ENCODE data around the gene CYP27B1. TPM values are rescaled to one million over a fixed set of nuclear protein-coding genes. Genes with fewer than 3 reads are reported as not detected.
A peak's percentile ranks its signal among the peaks of the same experiment; 100 is the strongest.

CYP27B1 gene
- total RNA-seq, 1 experiment from 2014 or later: 1.8 TPM

DNA sequence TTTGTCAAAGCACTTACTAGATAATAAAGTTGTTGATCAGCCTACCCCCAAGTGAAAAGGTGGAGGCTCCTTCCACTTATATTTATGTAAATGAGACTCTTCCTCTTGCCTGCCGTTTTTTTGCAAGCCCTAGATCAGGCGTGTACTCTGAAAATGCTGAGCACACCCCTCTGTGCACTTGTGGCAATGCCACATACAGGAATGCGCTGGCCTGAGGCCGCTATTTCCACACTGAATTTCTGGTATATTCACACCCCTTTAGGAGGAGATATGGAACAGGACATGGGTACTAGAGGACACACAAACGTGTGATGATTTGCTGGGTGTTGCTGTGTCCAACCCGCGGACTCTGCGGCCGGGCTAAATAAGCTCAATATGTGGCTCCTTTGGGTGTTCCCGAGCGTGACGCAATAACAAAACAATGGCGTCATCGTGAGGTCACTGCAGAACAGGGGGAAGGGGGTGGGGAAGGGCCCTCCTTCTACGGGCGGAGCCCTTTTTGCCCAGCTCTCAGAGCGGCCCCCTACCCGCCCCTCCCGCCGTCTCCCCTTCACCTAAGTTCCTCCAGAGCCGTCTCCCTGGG, 22.6 kb downstream of the CYP27B1 start:
- peaks cover 54% of the 10 kb centered on the region for H3K36me3 Mint-ChIP-seq (ENCODE audit: insufficient read depth, unreplicated experiment)
- TF ChIP-seq CTCF (IDR thresholded peaks at IDR 0.05; ENCODE audit: unreplicated experiment): no peak
- H3K4me1 Mint-ChIP-seq (ENCODE audit: low read depth, unreplicated experiment): peaks cover 38% of the 10 kb centered on the region
- no peaks in the 10 kb centered on the region for H3K9me3 Mint-ChIP-seq (ENCODE audit: low read depth, unreplicated experiment)
- DNase-seq: peak; percentile 76
- intact Hi-C loops (cut with micrococcal nuclease; ENCODE audit: unreplicated experiment): no loop called here
- BruUV-seq (replicated peaks): TSS peak; percentile 4
- H3K27me3 Mint-ChIP-seq (ENCODE audit: unreplicated experiment): peaks cover 33% of the 10 kb centered on the region
- H3K27ac Mint-ChIP-seq (ENCODE audit: unreplicated experiment): peak overlapping the region; percentile 99
- CTCF ChIA-PET: interaction anchor here (0.8 to 1.8 kb wide), 6 partner anchors 9 to 161 kb away, joined by 3 to 8 read pairs (median 4); no protein-coding TSS in a partner anchor
- peak overlapping the region; percentile 93 for H3K4me3 Mint-ChIP-seq (ENCODE audit: low read depth, unreplicated experiment)

DNA sequence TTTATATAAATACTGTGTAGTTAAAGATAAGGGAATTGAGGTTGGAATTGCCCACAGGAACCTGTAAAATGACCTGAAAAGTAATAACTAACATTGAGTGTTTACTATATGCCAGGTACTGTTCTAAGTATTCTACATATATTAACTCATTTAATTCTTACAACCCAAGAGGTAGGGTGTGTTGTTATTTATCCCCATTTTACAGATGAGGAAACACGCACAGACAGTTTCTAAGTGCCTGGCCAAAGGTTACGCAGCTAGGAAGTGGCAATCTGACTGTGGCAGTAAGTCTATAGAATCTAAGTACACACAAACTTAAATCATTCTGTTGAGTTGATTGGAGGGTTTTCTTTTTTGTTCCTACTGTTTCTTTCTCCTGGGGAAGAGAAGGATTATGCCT, 23.1 kb downstream of the CYP27B1 start:
- Mint-ChIP-seq H3K4me3 (ENCODE audit: low read depth, unreplicated experiment) (peak overlapping the region; percentile 93), H3K27me3 (ENCODE audit: unreplicated experiment) (peaks cover 38% of the 10 kb centered on the region), H3K36me3 (ENCODE audit: insufficient read depth, unreplicated experiment) (peaks cover 49% of the 10 kb centered on the region), H3K9me3 (ENCODE audit: low read depth, unreplicated experiment) (no peaks in the 10 kb centered on the region), H3K27ac (ENCODE audit: unreplicated experiment) (peak overlapping the region; percentile 99), H3K4me1 (ENCODE audit: low read depth, unreplicated experiment) (peaks cover 41% of the 10 kb centered on the region)
- CTCF ChIA-PET: interaction anchor here (1.5 to 1.8 kb wide), 2 partner anchors 9 to 13 kb away, joined by 5 to 8 read pairs; no protein-coding TSS in a partner anchor
- intact Hi-C loops (cut with micrococcal nuclease; ENCODE audit: unreplicated experiment): no loop called here
- no peak for TF ChIP-seq CTCF (IDR thresholded peaks at IDR 0.05; ENCODE audit: unreplicated experiment)
- BruUV-seq (replicated peaks): no TSS peak
- DNase-seq: no peak

DNA sequence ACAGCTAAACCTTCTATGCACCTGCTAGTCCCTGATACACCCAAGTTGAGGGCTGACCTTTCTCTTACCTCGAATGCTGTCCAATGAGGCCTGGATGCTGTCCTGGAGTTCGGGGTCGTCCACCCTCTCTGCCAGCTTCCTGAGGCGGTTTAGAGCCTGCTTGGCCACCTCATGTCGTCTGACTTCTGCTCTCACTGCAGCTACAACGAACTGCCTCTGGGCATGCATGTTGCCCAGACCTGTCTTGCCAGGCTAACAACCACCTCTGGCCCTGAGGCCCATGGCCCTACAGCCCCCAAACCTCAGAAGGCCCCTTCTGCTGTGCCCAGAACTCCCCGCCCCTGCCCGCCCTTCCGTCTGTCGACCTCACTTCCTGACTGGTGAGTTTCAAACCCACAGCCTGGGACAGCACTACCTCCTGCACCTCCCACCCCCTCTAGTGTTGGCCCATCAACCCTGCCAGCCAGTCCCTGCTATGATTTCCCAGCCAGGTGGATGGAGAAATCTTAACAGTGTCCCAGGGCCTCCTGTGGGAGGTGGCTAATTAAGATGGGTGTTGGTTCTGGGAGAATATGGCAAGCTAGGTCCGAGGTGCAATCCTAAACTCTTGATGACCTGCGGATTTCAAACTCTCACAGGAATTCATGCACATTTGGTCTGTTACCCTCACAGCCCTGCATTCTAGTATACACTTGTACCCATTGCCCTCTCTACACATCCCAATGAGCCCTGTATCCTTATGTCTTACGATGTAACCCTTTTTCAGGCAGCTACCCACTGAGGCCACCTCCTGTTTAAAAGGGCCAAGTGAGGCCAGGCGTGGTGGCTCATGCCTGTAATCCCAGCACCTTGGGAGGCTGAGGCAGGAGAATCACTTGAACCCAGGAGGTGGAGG, 24.8 kb downstream of the CYP27B1 start:
- Mint-ChIP-seq H3K4me1 (ENCODE audit: low read depth, unreplicated experiment) (peaks cover 41% of the 10 kb centered on the region), H3K9me3 (ENCODE audit: low read depth, unreplicated experiment) (no peaks in the 10 kb centered on the region), H3K36me3 (ENCODE audit: insufficient read depth, unreplicated experiment) (peaks cover 32% of the 10 kb centered on the region), H3K4me3 (ENCODE audit: low read depth, unreplicated experiment) (no peak overlapping the region), H3K27ac (ENCODE audit: unreplicated experiment) (no peak overlapping the region), H3K27me3 (ENCODE audit: unreplicated experiment) (peaks cover 46% of the 10 kb centered on the region)
- TF ChIP-seq CTCF (IDR thresholded peaks at IDR 0.05; ENCODE audit: unreplicated experiment): no peak
- DNase-seq: no peak
- BruUV-seq (replicated peaks): no TSS peak
- CTCF ChIA-PET: interaction anchor here (0.6 kb wide), 1 partner anchor 19 kb away, joined by 3 read pairs; no protein-coding TSS in a partner anchor
- intact Hi-C loops (cut with micrococcal nuclease; ENCODE audit: unreplicated experiment): no loop called here

GRCh38 chr12:57741413-57741789, 25.5 kb downstream of the CYP27B1 start:
- peaks cover 25% of the 10 kb centered on the region for H3K36me3 Mint-ChIP-seq (ENCODE audit: insufficient read depth, unreplicated experiment)
- intact Hi-C loops (cut with micrococcal nuclease; ENCODE audit: unreplicated experiment): no loop called here
- H3K9me3 Mint-ChIP-seq (ENCODE audit: low read depth, unreplicated experiment): no peaks in the 10 kb centered on the region
- TF ChIP-seq CTCF (IDR thresholded peaks at IDR 0.05; ENCODE audit: unreplicated experiment): no peak
- peaks cover 43% of the 10 kb centered on the region for H3K4me1 Mint-ChIP-seq (ENCODE audit: low read depth, unreplicated experiment)
- CTCF ChIA-PET: no interaction called here
- DNase-seq: no peak
- H3K4me3 Mint-ChIP-seq (ENCODE audit: low read depth, unreplicated experiment): no peak overlapping the region
- no TSS peak for BruUV-seq (replicated peaks)
- peaks cover 53% of the 10 kb centered on the region for H3K27me3 Mint-ChIP-seq (ENCODE audit: unreplicated experiment)
- H3K27ac Mint-ChIP-seq (ENCODE audit: unreplicated experiment): no peak overlapping the region

All from Calu3 (cell line).